Right cardiac atrium (tissue), 5 donors: ENCODE results near the gene GPC6. TPM values are rescaled to one million over a fixed set of nuclear protein-coding genes. Genes with fewer than 3 reads are reported as not detected.

ENCODE experiments used
- ATAC-seq, 2 donors: fragments of 200-7000 bp; cut with Tn5 transposase; one replicate each; pipeline versions ENCODE4 v1.8.0 to v1.9.1; 2020; ENCODE audit warnings: moderate library complexity in 2 of 2, mild to moderate bottlenecking in 1 of 2
- DNase-seq, 3 donors: peaks; one replicate each; pipeline ENCODE4 v3.0.0-alpha.2; 2020
- H3K27ac ChIP-seq: one replicate; pipeline ENCODE4 v1.5.1; 2013; ENCODE audit warnings: mild to moderate bottlenecking, low read length, control low read depth, moderate library complexity
- H3K27me3 ChIP-seq: one replicate; pipeline ENCODE4 v1.6.1; 2013; ENCODE audit not compliant: control insufficient read depth, insufficient read depth
- H3K4me1 ChIP-seq: one replicate; pipeline ENCODE4 v1.6.1; 2013; ENCODE audit warnings: low read length; ENCODE audit not compliant: control insufficient read depth, insufficient read depth
- H3K4me3 ChIP-seq: one replicate; pipeline ENCODE4 v1.5.1; 2013; ENCODE audit warnings: low read length, control low read depth
- H3K9me3 ChIP-seq: one replicate; pipeline ENCODE4 v1.6.1; 2013; ENCODE audit warnings: low read length; ENCODE audit not compliant: control insufficient read depth
- WGBS: extraction: QIAGEN DNeasy Blood & Tissue Kit; methylation state at CpG from one replicate; pipeline ENCODE4 v1.1.7; 2013; 5-methylcytosine and 5-hydroxymethylcytosine counted together
- intact Hi-C, 4 donors: fragments of 100-400 bp; cut with DNase I; formaldehyde crosslinking; loops; one replicate each; pipeline versions ENCODE4 v1.11.0 to v1.14.0; 2022 to 2023
- polyA plus RNA-seq: library from polyadenylated mRNA; stranded (reverse); fragments of 200-250 nt; gene quantifications from one replicate; pipeline ENCODE4 v1.2.3, GENCODE V29; 2013
- total RNA-seq, 4 donors: library from RNA; stranded (reverse); fragmentation: NEBNext Ultra II Directional; extraction: Animal tissue kit (Norgen Biotek cat#: 25700); gene quantifications; one replicate each; pipeline ENCODE4 v1.2.1, GENCODE V29; 2021
- donor health status: healthy with polysubstance abuse.
- donor health status: DM: no; HTN: yes; CAD: no.
- donor health status: DM: no; HTN: no; CAD: no.
- donor health status: DM: no; HTN: yes; CAD: no; lungs with severe emphysema.
- donor health status: DM: yes; HTN: yes; CAD: no.

GPC6 gene
- total and polyA plus RNA-seq, 5 donors: 1.5 to 11.0 (median 5.3) TPM

DNA sequence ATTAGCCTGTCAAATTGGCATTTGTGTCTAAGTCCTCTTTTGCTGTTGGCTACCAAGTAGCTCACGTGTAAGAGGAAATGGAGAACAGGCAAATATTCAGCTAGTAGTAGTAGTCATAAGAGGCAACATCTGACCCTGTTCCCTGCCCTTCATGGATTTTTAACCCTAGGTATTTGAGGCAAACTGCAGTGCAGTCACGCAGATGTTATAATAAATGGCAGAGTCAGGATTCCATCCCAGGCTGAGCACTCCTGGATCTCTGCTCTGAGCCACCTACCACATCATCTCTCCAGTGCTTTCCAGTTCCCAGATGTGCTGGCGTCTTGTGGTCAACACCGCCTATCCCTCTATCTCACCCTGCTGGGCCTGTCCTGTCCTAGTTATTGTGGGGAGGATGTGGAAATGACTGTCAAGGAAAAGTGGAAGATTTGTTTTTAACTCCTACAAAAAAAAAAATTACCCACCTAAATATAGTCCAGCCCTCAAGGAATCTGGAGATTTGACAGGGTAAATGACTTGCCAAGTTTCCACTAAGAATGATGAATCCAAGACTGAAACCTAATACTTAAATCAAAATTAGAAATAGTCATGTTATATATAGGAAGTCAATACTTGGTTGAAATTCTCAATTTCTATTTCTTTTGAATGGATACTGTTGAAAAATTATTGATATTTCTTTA is 322.9 kb downstream of the GPC6 start:
- WGBS: 78% methylated on average over 4 of the region's 4 CpGs

GRCh38 chr13:93550236-93550635 is 323.6 kb downstream of the GPC6 start:
- no peaks in the 10 kb centered on the region for H3K9me3 ChIP-seq
- intact Hi-C loops: no loop called here
- no peaks in the 10 kb centered on the region for H3K4me1 ChIP-seq
- H3K27me3 ChIP-seq: no peaks in the 10 kb centered on the region
- no peak overlapping the region for H3K4me3 ChIP-seq
- no peak overlapping the region for H3K27ac ChIP-seq
- ATAC-seq (no peak), DNase-seq (no peak)

More for the DNA sequence above, 322.9 kb downstream of the GPC6 start:
- H3K27ac ChIP-seq: no peak overlapping the region
- intact Hi-C loops: no loop called here
- H3K4me3 ChIP-seq: no peak overlapping the region
- ATAC-seq (no peak), DNase-seq (no peak)
- no peaks in the 10 kb centered on the region for H3K4me1 ChIP-seq
- H3K9me3 ChIP-seq: no peaks in the 10 kb centered on the region
- H3K27me3 ChIP-seq: no peaks in the 10 kb centered on the region

DNA sequence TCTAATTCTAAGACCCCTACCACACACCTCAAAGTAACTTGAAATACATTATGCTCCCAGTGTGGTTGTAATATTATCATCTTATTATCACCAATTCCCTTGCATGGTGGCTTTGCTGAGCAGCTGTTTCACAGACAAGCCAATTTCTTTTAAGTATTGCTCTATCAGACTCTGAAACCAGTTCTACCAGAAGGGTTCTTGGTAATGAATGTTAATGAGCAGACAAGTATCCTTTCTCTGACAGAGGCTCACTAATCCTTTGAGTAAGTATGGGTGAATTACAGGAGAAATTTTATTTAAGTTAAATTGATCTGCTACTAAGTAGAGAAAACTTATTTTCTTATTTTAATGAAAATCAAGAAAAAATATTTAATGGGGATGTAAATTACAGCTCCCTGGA is 326.0 kb downstream of the GPC6 start:
- no peaks in the 10 kb centered on the region for H3K4me1 ChIP-seq
- no peaks in the 10 kb centered on the region for H3K27me3 ChIP-seq
- intact Hi-C loops: no loop called here
- DNase-seq: no peak
- H3K9me3 ChIP-seq: no peaks in the 10 kb centered on the region
- no peak overlapping the region for H3K4me3 ChIP-seq
- no peak for ATAC-seq
- no peak overlapping the region for H3K27ac ChIP-seq

- ATAC-seq (no peak), DNase-seq (no peak)
- Histone ChIP-seq H3K4me3 (no peak overlapping the region), H3K27me3 (no peaks in the 10 kb centered on the region), H3K9me3 (no peaks in the 10 kb centered on the region), H3K4me1 (no peaks in the 10 kb centered on the region), H3K27ac (no peak overlapping the region)
- WGBS: 57% methylated on average over 3 of the region's 3 CpGs
- intact Hi-C loops: no loop called here
Measured at GRCh38 chr13:93554514-93554913, 327.9 kb downstream of the GPC6 start.

GRCh38 chr13:93558637-93559036 is 332.0 kb downstream of the GPC6 start:
- WGBS: 76% methylated on average over 3 of the region's 3 CpGs
- H3K9me3 ChIP-seq: no peaks in the 10 kb centered on the region
- H3K27me3 ChIP-seq: no peaks in the 10 kb centered on the region
- intact Hi-C loops: no loop called here
- no peak for ATAC-seq
- H3K27ac ChIP-seq: no peak overlapping the region
- no peak for DNase-seq
- no peaks in the 10 kb centered on the region for H3K4me1 ChIP-seq
- no peak overlapping the region for H3K4me3 ChIP-seq

GRCh38 chr13:93559718-93560117 is 333.1 kb downstream of the GPC6 start:
- H3K27ac ChIP-seq: no peak overlapping the region
- H3K4me3 ChIP-seq: no peak overlapping the region
- intact Hi-C loops: no loop called here
- DNase-seq: no peak
- 74% methylated on average over 3 of the region's 3 CpGs for WGBS
- H3K27me3 ChIP-seq: no peaks in the 10 kb centered on the region
- no peaks in the 10 kb centered on the region for H3K9me3 ChIP-seq
- ATAC-seq: no peak
- no peaks in the 10 kb centered on the region for H3K4me1 ChIP-seq

DNA sequence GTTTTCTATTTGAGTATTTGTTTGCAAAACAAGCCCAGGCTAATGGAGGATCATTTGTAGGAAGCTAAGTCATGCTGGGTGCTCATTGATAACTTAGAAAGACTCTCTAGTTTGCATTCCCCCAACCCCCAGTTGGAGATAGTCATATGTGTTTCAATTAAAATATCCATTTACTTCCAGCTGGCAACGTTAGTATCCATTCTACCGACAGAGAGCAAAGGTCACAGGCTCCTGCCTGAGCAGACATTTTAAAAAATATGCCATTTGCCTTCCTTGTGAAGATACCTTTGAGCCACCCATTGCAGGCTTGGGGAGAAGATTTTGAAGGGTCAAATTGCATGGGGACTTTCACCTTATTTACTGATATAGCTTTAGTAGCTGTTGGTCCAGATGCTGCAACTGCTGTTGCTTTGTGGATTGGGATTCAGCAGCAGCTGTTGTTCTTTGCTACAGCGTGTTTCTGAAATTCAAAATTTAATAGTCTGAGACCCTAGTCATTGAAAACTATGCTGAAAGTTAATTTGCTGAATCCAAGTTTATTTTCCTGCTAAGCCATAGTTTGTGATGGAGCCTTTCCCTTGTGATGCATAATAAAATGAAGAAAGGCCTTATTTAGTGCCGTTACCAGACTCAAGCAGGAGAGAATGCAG is 335.1 kb downstream of the GPC6 start:
- no peaks in the 10 kb centered on the region for H3K27me3 ChIP-seq
- H3K4me1 ChIP-seq: no peaks in the 10 kb centered on the region
- ATAC-seq (no peak), DNase-seq (no peak)
- intact Hi-C loops: no loop called here
- H3K9me3 ChIP-seq: no peaks in the 10 kb centered on the region
- H3K27ac ChIP-seq: no peak overlapping the region
- no peak overlapping the region for H3K4me3 ChIP-seq
- 57% methylated on average over 4 of the region's 4 CpGs for WGBS

DNA sequence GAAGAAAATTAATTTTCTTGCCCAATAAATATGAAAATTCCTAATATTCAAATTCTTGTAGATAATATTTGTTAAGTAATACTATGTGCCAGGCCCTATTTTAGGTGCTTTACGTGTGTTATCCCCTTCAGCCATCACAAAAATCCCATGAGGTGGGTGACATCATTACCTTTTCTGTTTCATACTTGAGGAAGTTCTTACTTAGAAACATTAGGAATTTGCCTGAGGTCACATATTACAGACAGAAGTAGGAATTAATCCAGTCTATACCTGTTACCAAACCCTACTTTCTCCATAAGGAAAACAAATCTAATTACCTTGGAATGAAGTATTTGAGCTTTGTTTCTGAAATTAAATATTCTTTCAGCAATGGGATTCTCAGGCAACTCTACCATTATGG is 336.1 kb downstream of the GPC6 start:
- 70% methylated on average over 1 of the region's 1 CpG for WGBS
- H3K4me1 ChIP-seq: no peaks in the 10 kb centered on the region
- H3K4me3 ChIP-seq: no peak overlapping the region
- ATAC-seq: no peak
- H3K27me3 ChIP-seq: no peaks in the 10 kb centered on the region
- no peaks in the 10 kb centered on the region for H3K9me3 ChIP-seq
- intact Hi-C loops: no loop called here
- DNase-seq: no peak
- no peak overlapping the region for H3K27ac ChIP-seq

DNA sequence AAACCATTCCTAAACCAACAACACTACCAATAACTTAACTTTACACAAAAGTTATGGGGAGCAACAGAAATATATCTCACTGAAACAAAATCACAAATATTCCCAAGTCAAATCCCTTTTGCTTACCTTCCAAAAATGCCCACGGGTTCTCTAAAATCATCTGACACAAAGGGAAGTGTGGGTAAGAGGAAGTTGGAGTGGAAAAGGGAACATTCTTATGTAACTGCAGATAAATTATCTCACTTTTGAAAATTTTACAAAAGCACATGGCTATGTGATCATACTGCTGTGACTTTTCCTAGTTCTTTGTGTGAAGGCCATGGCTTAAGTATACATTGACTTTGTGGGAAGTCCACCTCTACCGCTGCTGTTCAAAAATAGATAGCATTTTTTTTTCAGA is 350.5 kb downstream of the GPC6 start:
- no peak for DNase-seq
- intact Hi-C loops: no loop called here
- no peaks in the 10 kb centered on the region for H3K9me3 ChIP-seq

GRCh38 chr13:93589788-93590187 is 363.2 kb downstream of the GPC6 start:
- Histone ChIP-seq H3K27me3 (no peaks in the 10 kb centered on the region), H3K9me3 (no peaks in the 10 kb centered on the region), H3K27ac (no peak overlapping the region), H3K4me3 (no peak overlapping the region), H3K4me1 (no peaks in the 10 kb centered on the region)
- ATAC-seq: no peak
- intact Hi-C loops: no loop called here
- no peak for DNase-seq

More for the DNA sequence above, 350.5 kb downstream of the GPC6 start:
- Histone ChIP-seq H3K27ac (no peak overlapping the region), H3K4me3 (no peak overlapping the region), H3K4me1 (no peaks in the 10 kb centered on the region), H3K27me3 (no peaks in the 10 kb centered on the region)
- WGBS: 74% methylated on average over 2 of the region's 2 CpGs
- ATAC-seq: no peak

DNA sequence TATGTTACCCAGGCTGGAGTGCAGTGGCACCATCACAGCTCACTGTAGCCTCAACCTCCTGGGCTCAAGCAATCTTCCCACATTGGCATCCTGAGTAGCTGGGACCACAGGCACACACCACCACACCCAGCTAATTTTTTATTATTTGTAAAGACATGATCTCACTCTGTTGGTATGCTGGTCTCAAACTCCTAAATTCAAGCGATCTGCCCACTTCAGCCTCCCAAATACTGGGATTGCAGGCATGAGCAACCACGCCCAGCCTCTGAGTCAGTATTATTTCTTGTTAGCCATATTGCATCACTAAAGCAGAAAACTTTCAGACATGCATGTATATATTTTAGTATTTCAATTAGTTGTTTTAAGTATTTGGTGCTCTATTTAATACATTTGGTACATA is 376.4 kb downstream of the GPC6 start:
- WGBS: 75% methylated on average over 2 of the region's 2 CpGs
- no peak overlapping the region for H3K4me3 ChIP-seq
- H3K9me3 ChIP-seq: no peaks in the 10 kb centered on the region
- H3K4me1 ChIP-seq: no peaks in the 10 kb centered on the region
- no peak overlapping the region for H3K27ac ChIP-seq
- H3K27me3 ChIP-seq: no peaks in the 10 kb centered on the region
- DNase-seq (peak in 1 of 3 donors; percentile 26), ATAC-seq (peak in 1 of 2 donors; percentile 63)
- intact Hi-C loops: no loop called here

GRCh38 chr13:93614776-93615175 is 388.2 kb downstream of the GPC6 start:
- H3K4me3 ChIP-seq: no peak overlapping the region
- intact Hi-C loops: no loop called here
- H3K27me3 ChIP-seq: no peaks in the 10 kb centered on the region
- DNase-seq: no peak
- WGBS: 67% methylated on average over 1 of the region's 1 CpG
- H3K27ac ChIP-seq: no peak overlapping the region
- no peak for ATAC-seq
- no peaks in the 10 kb centered on the region for H3K9me3 ChIP-seq
- H3K4me1 ChIP-seq: no peaks in the 10 kb centered on the region
